Hematopoietic multipotent progenitor cell treated with erythropoietin and hydrocortisone succinate and interleukin-3 and kit ligand, for 17 days (in vitro differentiated cells): ENCODE measurements around the gene GRN.
"Not testable (repeated sequence)": the region's sequence is repeated elsewhere in the genome, so short reads cannot be mapped to it uniquely, and the experiment has no call there.

ENCODE experiments used
- DNase-seq: peaks from one replicate; pipeline ENCODE4 v3.0.0-alpha.2; 2015; ENCODE audit warnings: low spot score

GRN gene

GRCh38 chr17:44361292-44362260 is 16.5 kb downstream of the GRN start:
- no peak for DNase-seq

- no peak for DNase-seq
These were observed 17.4 kb downstream of the GRN start for GRCh38 chr17:44362459-44362948.

- DNase-seq: no peak
These were observed 18.0 kb downstream of the GRN start for GRCh38 chr17:44362949-44363612.

GRCh38 chr17:44363613-44364159 is 18.6 kb downstream of the GRN start, which contains the start of gene FAM171A2:
TSS of gene FAM171A2 (minus strand) at chr17:44363853. CDS start at chr17:44363714, 139 bp downstream.
- peak; percentile 65 for DNase-seq

- not testable (repeated sequence) for DNase-seq
These were observed 19.9 kb downstream of the GRN start for GRCh38 chr17:44365051-44365450.

- DNase-seq: no peak
These were observed 22.3 kb downstream of the GRN start for GRCh38 chr17:44367231-44367979.

GRCh38 chr17:44368391-44369243 is 23.5 kb downstream of the GRN start:
- not testable (repeated sequence) for DNase-seq

GRCh38 chr17:44369414-44370023 is 24.4 kb downstream of the GRN start:
- DNase-seq: not testable (repeated sequence)

- no peak for DNase-seq
These were observed 26.9 kb downstream of the GRN start for GRCh38 chr17:44372036-44372435.

- DNase-seq: no peak
These were observed 29.4 kb downstream of the GRN start for GRCh38 chr17:44374306-44375195.

- no peak for DNase-seq
These were observed 30.3 kb downstream of the GRN start for GRCh38 chr17:44375196-44376017.

GRCh38 chr17:44376124-44376523 is 31.0 kb downstream of the GRN start:
- DNase-seq: peak; percentile 13

GRCh38 chr17:44376779-44377178 is 31.7 kb downstream of the GRN start:
- no peak for DNase-seq

GRCh38 chr17:44378171-44378705 is 33.1 kb downstream of the GRN start:
- no peak for DNase-seq

- DNase-seq: no peak
These were observed 34.8 kb downstream of the GRN start for GRCh38 chr17:44379887-44380286.

GRCh38 chr17:44380767-44381166 is 35.7 kb downstream of the GRN start:
- no peak for DNase-seq

- no peak for DNase-seq
These were observed 36.8 kb downstream of the GRN start for GRCh38 chr17:44381810-44382305.

- DNase-seq: no peak
These were observed 37.8 kb downstream of the GRN start for GRCh38 chr17:44382917-44383316.
